SH-SY5Y (cell line): ENCODE data around the gene TCP1.

Experiments
- GATA2 ChIP-seq: IDR thresholded peaks from 2 replicates; pipeline ENCODE4 v1.6.1; 2011; ENCODE audit warnings: mild to moderate bottlenecking, low read depth, low read length
- GATA3 ChIP-seq: IDR thresholded peaks from 2 replicates; pipeline ENCODE4 v1.6.1; 2011; ENCODE audit warnings: low read depth, mild to moderate bottlenecking, low read length, moderate library complexity

- TF ChIP-seq GATA2: no peak
- no peak for TF ChIP-seq GATA3
Observed at GRCh38 chr6:159813781-159814180, 24.4 kb upstream of the TCP1 start.
